ENCODE results near the gene LRRC49. TPM values are rescaled to one million over a fixed set of nuclear protein-coding genes. Genes with fewer than 3 reads are reported as not detected.

The LRRC49 gene
- total RNA-seq, 2 donors from 2014 or later = 9.8 to 13.3 TPM

- TF ChIP-seq POLR2A (IDR thresholded peaks at IDR 0.05) = no peak
- intact Hi-C loops (cut with DNase I) = no loop called here
These were observed 195.5 kb downstream of the LRRC49 start for GRCh38 chr15:71088155-71088554.

GRCh38 chr15:71088683-71089082 lies 196.1 kb downstream of the LRRC49 start:
- H3K9me3 ChIP-seq = no peaks in the 10 kb centered on the region
- TF ChIP-seq POLR2AphosphoS5 (IDR thresholded peaks at IDR 0.05) (no peak), POLR2A (IDR thresholded peaks at IDR 0.05) (no peak), CTCF (IDR thresholded peaks at IDR 0.05) (no peak)
- H3K4me1 ChIP-seq (replicated peaks) = peaks cover 3% of the 10 kb centered on the region
- no peaks in the 10 kb centered on the region for H3K36me3 ChIP-seq
- no peak for DNase-seq (ENCODE audit: low spot score)
- intact Hi-C loops (cut with DNase I) = no loop called here
- H3K27ac ChIP-seq = no peak overlapping the region
- no peaks in the 10 kb centered on the region for H3K27me3 ChIP-seq (replicated peaks; ENCODE audit: insufficient read depth)
- H3K4me3 ChIP-seq = no peak overlapping the region
- 90% methylated on average over 1 of the region's 1 CpG for WGBS

More at GRCh38 chr15:71088155-71088554, 195.5 kb downstream of the LRRC49 start:
- Histone ChIP-seq H3K4me3 (no peak overlapping the region), H3K27ac (no peak overlapping the region), H3K4me1 (replicated peaks) (no peaks in the 10 kb centered on the region), H3K27me3 (replicated peaks; ENCODE audit: insufficient read depth) (no peaks in the 10 kb centered on the region), H3K9me3 (no peaks in the 10 kb centered on the region), H3K36me3 (no peaks in the 10 kb centered on the region)
- no peak for DNase-seq (ENCODE audit: low spot score)

GRCh38 chr15:71089801-71090200 lies 197.2 kb downstream of the LRRC49 start:
- no peaks in the 10 kb centered on the region for H3K9me3 ChIP-seq
- H3K4me3 ChIP-seq = no peak overlapping the region
- H3K27ac ChIP-seq = no peak overlapping the region
- no peaks in the 10 kb centered on the region for H3K36me3 ChIP-seq
- TF ChIP-seq POLR2A (IDR thresholded peaks at IDR 0.05) = no peak
- no peak for TF ChIP-seq POLR2AphosphoS5 (IDR thresholded peaks at IDR 0.05)
- no peak for TF ChIP-seq CTCF (IDR thresholded peaks at IDR 0.05)
- H3K4me1 ChIP-seq (replicated peaks) = peaks cover 3% of the 10 kb centered on the region
- 61% methylated on average over 1 of the region's 1 CpG for WGBS
- DNase-seq (ENCODE audit: low spot score) = no peak
- intact Hi-C loops (cut with DNase I) = no loop called here
- H3K27me3 ChIP-seq (replicated peaks; ENCODE audit: insufficient read depth) = no peaks in the 10 kb centered on the region

- 100% methylated on average over 1 of the region's 1 CpG for WGBS
- H3K27ac ChIP-seq = no peak overlapping the region
- no peak for DNase-seq (ENCODE audit: low spot score)
- no peaks in the 10 kb centered on the region for H3K9me3 ChIP-seq
- H3K4me3 ChIP-seq = no peak overlapping the region
- TF ChIP-seq POLR2A (IDR thresholded peaks at IDR 0.05) = no peak
- no peak for TF ChIP-seq POLR2AphosphoS5 (IDR thresholded peaks at IDR 0.05)
- TF ChIP-seq CTCF (IDR thresholded peaks at IDR 0.05) = no peak
- no peaks in the 10 kb centered on the region for H3K36me3 ChIP-seq
- H3K4me1 ChIP-seq (replicated peaks) = peaks cover 7% of the 10 kb centered on the region
- H3K27me3 ChIP-seq (replicated peaks; ENCODE audit: insufficient read depth) = no peaks in the 10 kb centered on the region
- intact Hi-C loops (cut with DNase I) = no loop called here
These were observed 199.0 kb downstream of the LRRC49 start for GRCh38 chr15:71091601-71092000.

DNA sequence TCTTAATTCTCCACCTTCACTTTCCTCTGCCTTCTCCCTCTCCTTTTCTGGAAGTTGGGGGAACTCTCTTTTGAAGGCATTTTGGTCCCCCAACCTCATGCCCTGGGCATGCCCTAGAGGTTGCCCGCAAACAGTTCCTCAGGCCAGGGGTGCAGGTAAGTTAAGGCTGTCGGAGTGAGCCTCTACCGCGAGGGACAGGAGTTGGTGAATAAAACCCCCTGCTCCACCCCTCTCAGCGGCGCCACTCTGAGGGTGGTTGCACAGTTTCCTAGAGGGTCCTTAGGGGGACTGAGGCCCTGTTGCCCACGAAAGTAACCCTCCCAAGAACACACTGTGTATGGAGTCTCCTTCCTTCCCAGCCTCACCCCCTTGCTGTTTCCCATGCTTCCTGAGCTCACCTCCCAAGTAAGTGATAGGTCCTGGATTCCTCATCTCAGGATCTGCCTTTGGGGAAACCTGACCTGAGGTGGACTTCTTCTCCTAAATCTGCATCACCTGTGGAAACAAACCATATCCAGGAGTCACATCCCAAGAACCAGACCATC lies 199.5 kb downstream of the LRRC49 start:
- no peak overlapping the region for H3K4me3 ChIP-seq
- intact Hi-C loops (cut with DNase I) = no loop called here
- H3K27ac ChIP-seq = no peak overlapping the region
- no peaks in the 10 kb centered on the region for H3K36me3 ChIP-seq
- no peaks in the 10 kb centered on the region for H3K27me3 ChIP-seq (replicated peaks; ENCODE audit: insufficient read depth)
- TF ChIP-seq POLR2A (IDR thresholded peaks at IDR 0.05) (no peak), POLR2AphosphoS5 (IDR thresholded peaks at IDR 0.05) (no peak), CTCF (IDR thresholded peaks at IDR 0.05) (no peak)
- no peaks in the 10 kb centered on the region for H3K9me3 ChIP-seq
- DNase-seq (ENCODE audit: low spot score) = no peak
- WGBS = 94% methylated on average over 7 of the region's 7 CpGs
- peaks cover 12% of the 10 kb centered on the region for H3K4me1 ChIP-seq (replicated peaks)
